ENCODE results near the gene TSHZ2.

- TF ChIP-seq CTCF (IDR thresholded peaks at IDR 0.05) (no peak), POLR2AphosphoS5 (IDR thresholded peaks at IDR 0.05) (no peak), POLR2A (IDR thresholded peaks at IDR 0.05) (no peak)
These were observed 323.9 kb downstream of the TSHZ2 start for GRCh38 chr20:53296025-53296424.
